ENCODE measurements around the gene NBL1. TPM values are rescaled to one million over a fixed set of nuclear protein-coding genes. Genes with fewer than 3 reads are reported as not detected.
A peak's percentile ranks its signal among the peaks of the same experiment; 100 is the strongest.

NBL1 gene
- total and polyA plus RNA-seq, 2 experiments from 2014 or later: 22.3 to 46.9 TPM

DNA sequence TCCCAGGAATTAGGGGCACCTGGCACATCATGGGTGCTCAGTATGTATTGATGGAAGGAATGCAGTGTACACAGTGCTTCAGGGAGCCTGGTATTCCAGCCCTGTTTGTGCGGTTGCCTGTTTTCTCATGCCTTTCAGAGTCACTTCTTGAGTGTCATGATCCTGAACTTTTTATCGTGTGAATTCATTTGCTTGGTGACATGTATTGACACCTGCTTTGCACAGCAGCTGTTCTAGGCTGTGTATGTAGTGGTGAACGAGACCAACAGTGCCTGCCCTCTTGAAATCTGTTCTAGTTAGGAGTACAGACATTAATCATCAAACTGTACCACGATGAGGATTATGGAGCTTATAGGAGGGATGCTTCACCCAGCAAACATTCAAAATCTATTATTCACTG is 26.7 kb downstream of the NBL1 start:
- no peak overlapping the region for H3K4me3 ChIP-seq
- H3K4me2 ChIP-seq: no peak overlapping the region
- H2AFZ ChIP-seq: no peak overlapping the region
- no peak overlapping the region for H3K27ac ChIP-seq
- H3K36me3 ChIP-seq (replicated peaks; ENCODE audit: insufficient read depth, low read depth): no peaks in the 10 kb centered on the region
- 78% methylated on average over 4 of the region's 4 CpGs for WGBS (ENCODE audit: low lambda C conversion rate, missing lambda C conversion rate)
- H3K79me2 ChIP-seq: no peaks in the 10 kb centered on the region
- DNase-seq (ENCODE audit: low spot score): no peak
- no peaks in the 10 kb centered on the region for H3K9me2 ChIP-seq (replicated peaks; ENCODE audit: insufficient read depth)
- TF ChIP-seq EZH2 (IDR thresholded peaks at IDR 0.05; ENCODE audit: borderline replicate concordance) (no peak), EZH2phosphoT487 (IDR thresholded peaks at IDR 0.05; ENCODE audit: low read depth, severe bottlenecking, unreplicated experiment) (no peak)
- TF ChIP-seq, protein P1, sequence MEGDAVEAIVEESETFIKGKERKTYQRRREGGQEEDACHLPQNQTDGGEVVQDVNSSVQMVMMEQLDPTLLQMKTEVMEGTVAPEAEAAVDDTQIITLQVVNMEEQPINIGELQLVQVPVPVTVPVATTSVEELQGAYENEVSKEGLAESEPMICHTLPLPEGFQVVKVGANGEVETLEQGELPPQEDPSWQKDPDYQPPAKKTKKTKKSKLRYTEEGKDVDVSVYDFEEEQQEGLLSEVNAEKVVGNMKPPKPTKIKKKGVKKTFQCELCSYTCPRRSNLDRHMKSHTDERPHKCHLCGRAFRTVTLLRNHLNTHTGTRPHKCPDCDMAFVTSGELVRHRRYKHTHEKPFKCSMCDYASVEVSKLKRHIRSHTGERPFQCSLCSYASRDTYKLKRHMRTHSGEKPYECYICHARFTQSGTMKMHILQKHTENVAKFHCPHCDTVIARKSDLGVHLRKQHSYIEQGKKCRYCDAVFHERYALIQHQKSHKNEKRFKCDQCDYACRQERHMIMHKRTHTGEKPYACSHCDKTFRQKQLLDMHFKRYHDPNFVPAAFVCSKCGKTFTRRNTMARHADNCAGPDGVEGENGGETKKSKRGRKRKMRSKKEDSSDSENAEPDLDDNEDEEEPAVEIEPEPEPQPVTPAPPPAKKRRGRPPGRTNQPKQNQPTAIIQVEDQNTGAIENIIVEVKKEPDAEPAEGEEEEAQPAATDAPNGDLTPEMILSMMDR (IDR thresholded peaks at IDR 0.05; ENCODE audit: poor library complexity): no peak
- H3K9me3 ChIP-seq (ENCODE audit: low read depth): no peaks in the 10 kb centered on the region
- no peaks in the 10 kb centered on the region for H4K20me1 ChIP-seq (ENCODE audit: insufficient read depth, poor library complexity, severe bottlenecking)
- no peaks in the 10 kb centered on the region for H3K4me1 ChIP-seq (ENCODE audit: insufficient read depth)
- H3K27me3 ChIP-seq: peaks cover 39% of the 10 kb centered on the region

DNA sequence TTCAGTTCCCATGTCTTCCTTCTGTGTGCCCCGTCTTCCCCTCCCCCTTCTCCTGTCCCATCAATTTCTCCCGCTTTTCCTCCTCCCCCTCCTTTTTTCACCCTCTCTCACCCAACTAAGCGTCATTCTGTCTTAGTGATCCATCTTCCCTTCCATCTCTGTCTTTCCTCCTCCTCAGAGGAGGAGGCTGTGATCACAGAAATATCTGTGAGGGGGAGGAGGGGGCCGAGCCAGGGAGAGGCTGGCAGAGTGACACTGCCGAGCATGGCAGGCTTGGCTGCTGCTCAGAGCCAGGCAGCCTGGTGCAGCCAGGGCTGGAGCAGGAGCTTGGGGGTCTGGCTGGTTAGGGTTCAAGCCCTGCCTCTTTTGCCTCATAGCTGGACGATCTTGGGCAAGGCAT is 28.1 kb downstream of the NBL1 start:
- TF ChIP-seq, protein P1 (IDR thresholded peaks at IDR 0.05; ENCODE audit: poor library complexity): no peak
- TF ChIP-seq EZH2 (IDR thresholded peaks at IDR 0.05; ENCODE audit: borderline replicate concordance): no peak
- no peak for TF ChIP-seq EZH2phosphoT487 (IDR thresholded peaks at IDR 0.05; ENCODE audit: low read depth, severe bottlenecking, unreplicated experiment)
- Histone ChIP-seq H3K36me3 (replicated peaks; ENCODE audit: insufficient read depth, low read depth) (no peaks in the 10 kb centered on the region), H3K9me3 (ENCODE audit: low read depth) (no peaks in the 10 kb centered on the region), H3K4me3 (no peak overlapping the region), H3K4me1 (ENCODE audit: insufficient read depth) (no peaks in the 10 kb centered on the region), H3K27ac (no peak overlapping the region), H3K79me2 (no peaks in the 10 kb centered on the region), H3K9me2 (replicated peaks; ENCODE audit: insufficient read depth) (no peaks in the 10 kb centered on the region), H4K20me1 (ENCODE audit: insufficient read depth, poor library complexity, severe bottlenecking) (no peaks in the 10 kb centered on the region), H3K4me2 (no peak overlapping the region), H3K27me3 (peaks cover 25% of the 10 kb centered on the region), H2AFZ (no peak overlapping the region)
- DNase-seq (ENCODE audit: low spot score): no peak
- WGBS (ENCODE audit: low lambda C conversion rate, missing lambda C conversion rate): 75% methylated on average over 5 of the region's 6 CpGs

DNA sequence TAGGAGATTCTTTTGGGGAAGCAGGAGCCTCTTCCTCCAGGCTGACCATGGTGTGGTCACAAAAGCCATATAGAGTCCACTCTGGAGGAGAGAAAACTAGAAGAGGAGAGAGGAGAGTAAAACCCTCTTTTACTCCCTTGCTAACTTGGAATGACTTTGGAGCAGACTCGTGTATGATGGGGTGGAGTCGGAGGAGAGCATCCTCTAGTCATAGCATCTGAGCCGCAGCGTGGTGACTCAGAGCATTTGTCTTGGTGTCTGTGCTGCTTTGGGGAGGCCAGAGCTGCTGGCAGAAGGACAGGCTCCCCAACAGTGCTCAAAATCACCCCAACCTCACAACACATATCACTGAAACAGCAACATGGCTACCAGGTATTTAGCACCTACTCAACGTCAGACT is 31.7 kb downstream of the NBL1 start:
- 71% methylated on average over 5 of the region's 5 CpGs for WGBS (ENCODE audit: low lambda C conversion rate, missing lambda C conversion rate)
- Histone ChIP-seq H3K27me3 (peaks cover 5% of the 10 kb centered on the region), H3K36me3 (replicated peaks; ENCODE audit: insufficient read depth, low read depth) (no peaks in the 10 kb centered on the region), H4K20me1 (ENCODE audit: insufficient read depth, poor library complexity, severe bottlenecking) (no peaks in the 10 kb centered on the region), H3K4me1 (ENCODE audit: insufficient read depth) (no peaks in the 10 kb centered on the region), H2AFZ (no peak overlapping the region), H3K27ac (no peak overlapping the region), H3K9me2 (replicated peaks; ENCODE audit: insufficient read depth) (no peaks in the 10 kb centered on the region), H3K9me3 (ENCODE audit: low read depth) (no peaks in the 10 kb centered on the region), H3K4me3 (no peak overlapping the region), H3K79me2 (no peaks in the 10 kb centered on the region), H3K4me2 (no peak overlapping the region)
- DNase-seq (ENCODE audit: low spot score): no peak
- TF ChIP-seq EZH2phosphoT487 (IDR thresholded peaks at IDR 0.05; ENCODE audit: low read depth, severe bottlenecking, unreplicated experiment) (no peak), EZH2 (IDR thresholded peaks at IDR 0.05; ENCODE audit: borderline replicate concordance) (no peak)
- TF ChIP-seq, protein P1 (IDR thresholded peaks at IDR 0.05; ENCODE audit: poor library complexity): no peak

DNA sequence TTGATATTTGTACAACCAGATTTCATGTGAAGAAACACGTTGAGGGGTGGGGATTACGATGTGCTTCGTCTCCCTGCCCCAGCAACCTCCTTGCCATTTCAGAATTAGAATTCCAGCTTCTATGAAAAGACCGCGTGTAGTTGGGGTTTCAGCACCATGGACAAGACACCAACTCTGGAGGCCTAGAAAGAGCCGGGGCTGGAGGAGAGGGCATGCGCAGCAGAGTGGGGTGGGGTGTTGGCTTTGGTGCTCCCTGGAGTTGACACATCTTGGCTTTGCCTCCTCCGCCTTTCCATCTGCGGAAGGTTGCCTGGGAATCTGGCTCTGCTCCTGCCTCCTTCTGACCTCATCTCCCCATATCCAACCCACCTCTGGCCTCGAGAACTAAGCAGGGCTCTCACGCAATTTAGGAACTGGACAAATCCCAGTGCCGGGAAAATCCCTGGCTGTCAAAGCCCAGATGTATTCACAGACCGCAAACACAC is 32.4 kb downstream of the NBL1 start:
- Histone ChIP-seq H3K4me3 (no peak overlapping the region), H3K27ac (no peak overlapping the region), H3K4me1 (ENCODE audit: insufficient read depth) (no peaks in the 10 kb centered on the region), H3K79me2 (no peaks in the 10 kb centered on the region), H3K4me2 (no peak overlapping the region), H4K20me1 (ENCODE audit: insufficient read depth, poor library complexity, severe bottlenecking) (no peaks in the 10 kb centered on the region), H2AFZ (no peak overlapping the region), H3K27me3 (peaks cover 3% of the 10 kb centered on the region), H3K9me3 (ENCODE audit: low read depth) (no peaks in the 10 kb centered on the region), H3K9me2 (replicated peaks; ENCODE audit: insufficient read depth) (no peaks in the 10 kb centered on the region), H3K36me3 (replicated peaks; ENCODE audit: insufficient read depth, low read depth) (no peaks in the 10 kb centered on the region)
- DNase-seq (ENCODE audit: low spot score): peak; percentile 87
- TF ChIP-seq, protein P1 (IDR thresholded peaks at IDR 0.05; ENCODE audit: poor library complexity): no peak
- TF ChIP-seq EZH2 (IDR thresholded peaks at IDR 0.05; ENCODE audit: borderline replicate concordance) (no peak), EZH2phosphoT487 (IDR thresholded peaks at IDR 0.05; ENCODE audit: low read depth, severe bottlenecking, unreplicated experiment) (no peak)
- WGBS (ENCODE audit: low lambda C conversion rate, missing lambda C conversion rate): 32% methylated on average over 13 of the region's 13 CpGs
